RWPE2 (cell line): ENCODE measurements around the gene SLC6A4.

ENCODE experiments used
- ATAC-seq: fragments of 200-7000 bp; cut with Tn5 transposase; 3 replicates; pipeline ENCODE4 v1.9.1; 2021; ENCODE audit warnings: low read depth
- DNase-seq: peaks from one replicate; pipeline ENCODE4 v3.0.0-alpha.2; 2020; ENCODE audit warnings: low spot score
- H3K27ac ChIP-seq: fragments of 450-650 bp; 2 replicates; pipeline ENCODE4 v1.5.1; 2017; ENCODE audit warnings: mild to moderate bottlenecking; ENCODE audit not compliant: poor library complexity, severe bottlenecking
- H3K27me3 ChIP-seq: fragments of 250-450 bp; sonication (Bioruptor Pico); 2 replicates; pipeline ENCODE4 v1.5.1; 2021; ENCODE audit warnings: mild to moderate bottlenecking, moderate library complexity; ENCODE audit not compliant: insufficient read depth, poor library complexity, severe bottlenecking
- H3K36me3 ChIP-seq: fragments of 250-450 bp; sonication (Bioruptor Pico); 2 replicates; pipeline ENCODE4 v1.5.1; 2020; ENCODE audit warnings: low read depth, mild to moderate bottlenecking, moderate library complexity
- H3K4me1 ChIP-seq: fragments of 250-450 bp; sonication (Bioruptor Pico); 2 replicates; pipeline ENCODE4 v1.5.1; 2021; ENCODE audit warnings: mild to moderate bottlenecking, moderate library complexity; ENCODE audit not compliant: insufficient read depth, poor library complexity, severe bottlenecking
- H3K4me3 ChIP-seq: fragments of 250-450 bp; sonication (Bioruptor Pico); 2 replicates; pipeline ENCODE4 v1.5.1; 2021; ENCODE audit warnings: mild to moderate bottlenecking, moderate library complexity; ENCODE audit not compliant: severe bottlenecking
- H3K9me3 ChIP-seq: fragments of 250-450 bp; sonication (Bioruptor Pico); 2 replicates; pipeline ENCODE4 v1.5.1; 2021; ENCODE audit warnings: mild to moderate bottlenecking, moderate library complexity; ENCODE audit not compliant: severe bottlenecking
- TF ChIP-seq, protein P1 (sequence below): fragments of 450-650 bp; IDR thresholded peaks from one replicate; pipeline ENCODE4 v1.5.1; 2017; ENCODE audit warnings: mild to moderate bottlenecking, moderate library complexity; ENCODE audit not compliant: poor library complexity, severe bottlenecking

The SLC6A4 gene

DNA sequence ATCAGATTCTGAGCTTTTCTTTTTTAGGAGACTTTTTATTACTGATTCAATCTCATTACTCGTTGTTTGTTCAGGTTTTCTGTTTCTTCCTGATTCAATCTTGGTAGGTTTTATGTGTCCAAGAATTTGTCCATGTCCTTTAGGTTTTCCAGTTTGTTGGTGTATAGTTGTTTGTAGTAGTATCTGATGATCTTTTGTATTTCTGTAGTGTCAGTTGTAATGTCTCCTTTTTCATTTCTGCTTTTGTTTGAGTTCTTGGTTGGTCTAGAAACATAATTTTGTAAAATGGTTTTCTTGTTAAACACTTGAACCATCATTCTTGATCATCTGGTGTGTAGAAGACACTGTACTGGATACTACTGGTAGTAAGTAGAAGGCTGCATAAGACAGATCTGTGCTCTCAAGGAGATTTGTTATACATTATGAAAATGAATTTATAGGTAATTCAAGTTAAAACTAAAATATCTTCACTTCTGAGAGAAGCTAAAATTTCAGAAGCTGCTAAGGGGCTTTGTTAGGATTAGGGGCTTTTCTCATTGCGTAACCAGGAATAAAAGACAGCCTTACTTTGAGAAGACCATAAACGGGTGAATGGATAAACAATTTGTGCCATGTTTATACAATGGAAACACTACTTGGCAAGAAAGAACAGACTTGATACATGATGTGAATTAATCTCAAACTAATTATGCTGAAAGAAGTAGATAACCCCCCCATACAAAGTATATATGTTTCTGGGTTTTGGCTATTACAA lies 74.9 kb downstream of the SLC6A4 start:
- no peak for DNase-seq
- H3K4me1 ChIP-seq = no peaks in the 10 kb centered on the region
- H3K36me3 ChIP-seq = peaks cover 76% of the 10 kb centered on the region
- H3K4me3 ChIP-seq = no peak overlapping the region
- TF ChIP-seq, protein P1, sequence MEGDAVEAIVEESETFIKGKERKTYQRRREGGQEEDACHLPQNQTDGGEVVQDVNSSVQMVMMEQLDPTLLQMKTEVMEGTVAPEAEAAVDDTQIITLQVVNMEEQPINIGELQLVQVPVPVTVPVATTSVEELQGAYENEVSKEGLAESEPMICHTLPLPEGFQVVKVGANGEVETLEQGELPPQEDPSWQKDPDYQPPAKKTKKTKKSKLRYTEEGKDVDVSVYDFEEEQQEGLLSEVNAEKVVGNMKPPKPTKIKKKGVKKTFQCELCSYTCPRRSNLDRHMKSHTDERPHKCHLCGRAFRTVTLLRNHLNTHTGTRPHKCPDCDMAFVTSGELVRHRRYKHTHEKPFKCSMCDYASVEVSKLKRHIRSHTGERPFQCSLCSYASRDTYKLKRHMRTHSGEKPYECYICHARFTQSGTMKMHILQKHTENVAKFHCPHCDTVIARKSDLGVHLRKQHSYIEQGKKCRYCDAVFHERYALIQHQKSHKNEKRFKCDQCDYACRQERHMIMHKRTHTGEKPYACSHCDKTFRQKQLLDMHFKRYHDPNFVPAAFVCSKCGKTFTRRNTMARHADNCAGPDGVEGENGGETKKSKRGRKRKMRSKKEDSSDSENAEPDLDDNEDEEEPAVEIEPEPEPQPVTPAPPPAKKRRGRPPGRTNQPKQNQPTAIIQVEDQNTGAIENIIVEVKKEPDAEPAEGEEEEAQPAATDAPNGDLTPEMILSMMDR = no peak
- H3K27me3 ChIP-seq = no peaks in the 10 kb centered on the region
- no peak overlapping the region for H3K27ac ChIP-seq
- no peak for ATAC-seq
- H3K9me3 ChIP-seq = peaks cover 4% of the 10 kb centered on the region

DNA sequence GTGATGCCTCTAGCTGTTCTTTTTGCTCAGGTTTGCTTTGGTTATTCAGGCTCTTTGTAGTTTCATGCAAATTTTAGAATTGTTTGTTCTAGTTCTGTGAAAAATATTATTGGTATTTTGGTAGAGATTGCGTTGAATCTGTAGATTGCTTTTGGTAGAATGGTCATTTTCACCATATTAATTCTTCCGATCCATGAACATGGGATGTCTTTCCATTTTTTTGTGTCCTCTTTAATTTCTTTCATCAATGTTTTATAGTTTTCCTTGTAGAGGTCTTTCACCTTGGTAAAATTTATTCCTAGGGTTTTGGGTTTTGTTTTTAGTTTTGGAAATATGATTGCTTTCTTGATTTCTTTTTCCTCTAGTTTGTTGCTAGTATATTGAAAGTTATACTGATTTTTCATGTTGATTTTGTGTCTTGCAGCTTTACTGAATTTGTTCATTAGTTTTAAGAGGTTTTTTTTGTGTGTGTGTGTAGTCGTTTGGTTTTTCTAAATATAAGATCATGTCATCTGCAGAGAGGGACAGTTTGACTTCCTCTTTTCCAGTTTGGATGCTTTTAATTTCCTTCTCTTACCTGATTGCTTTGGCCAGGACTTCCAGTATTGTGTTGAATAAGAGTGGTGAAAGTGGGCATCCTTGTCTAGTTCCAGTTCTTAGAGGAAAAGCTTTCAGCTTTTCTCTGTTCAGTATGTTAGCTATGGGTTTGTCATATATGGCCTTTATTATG lies 76.4 kb downstream of the SLC6A4 start:
- Histone ChIP-seq H3K36me3 (peaks cover 74% of the 10 kb centered on the region), H3K9me3 (peaks cover 4% of the 10 kb centered on the region), H3K27me3 (no peaks in the 10 kb centered on the region), H3K4me3 (no peak overlapping the region), H3K27ac (no peak overlapping the region), H3K4me1 (no peaks in the 10 kb centered on the region)
- TF ChIP-seq, protein P1 = no peak
- DNase-seq (no peak), ATAC-seq (no peak)

DNA sequence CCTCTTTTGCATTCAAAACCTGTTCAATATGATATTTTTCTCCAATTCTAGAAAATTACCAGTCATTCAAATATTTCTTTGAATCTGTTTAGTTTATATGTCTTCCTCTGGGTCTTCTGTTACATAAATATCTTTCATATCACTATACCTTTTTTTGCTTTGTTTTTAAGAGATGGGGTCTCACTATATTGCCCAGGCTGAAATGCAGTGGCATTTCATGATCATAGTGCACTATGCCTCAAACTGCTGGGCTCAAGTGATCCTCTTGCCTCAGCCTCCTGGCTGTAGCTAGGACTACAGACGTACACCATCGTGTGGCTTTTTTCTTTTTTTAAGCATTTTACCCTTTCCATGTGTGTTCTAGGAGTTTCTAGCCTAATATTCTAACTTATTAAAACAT lies 80.1 kb downstream of the SLC6A4 start:
- DNase-seq = no peak
- no peak for ATAC-seq

DNA sequence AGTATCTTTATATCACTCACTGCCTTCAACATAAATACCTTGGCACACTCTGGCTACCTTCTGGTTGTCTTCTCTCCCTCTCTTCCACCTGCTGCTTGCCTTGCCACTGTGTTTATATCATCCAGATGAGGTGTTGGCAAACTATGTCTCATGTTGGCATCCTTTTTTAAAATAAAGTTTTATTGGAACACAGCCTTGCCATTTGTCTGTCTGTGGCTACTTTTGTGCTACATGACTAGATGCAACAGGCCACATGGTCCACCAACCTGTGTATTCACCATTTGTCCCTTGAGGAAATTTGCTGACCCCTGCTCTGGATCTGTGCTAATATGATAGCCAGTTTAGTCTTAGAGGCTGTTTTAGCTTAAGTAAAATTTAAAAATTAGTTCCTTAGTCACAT lies 82.0 kb downstream of the SLC6A4 start:
- Histone ChIP-seq H3K9me3 (no peaks in the 10 kb centered on the region), H3K27ac (no peak overlapping the region), H3K4me3 (no peak overlapping the region), H3K4me1 (no peaks in the 10 kb centered on the region), H3K36me3 (peaks cover 59% of the 10 kb centered on the region), H3K27me3 (no peaks in the 10 kb centered on the region)
- DNase-seq = no peak
- TF ChIP-seq, protein P1 = no peak
- ATAC-seq = no peak

More for the DNA sequence above, 80.1 kb downstream of the SLC6A4 start:
- peaks cover 4% of the 10 kb centered on the region for H3K9me3 ChIP-seq
- no peak overlapping the region for H3K27ac ChIP-seq
- H3K4me1 ChIP-seq = no peaks in the 10 kb centered on the region
- H3K4me3 ChIP-seq = no peak overlapping the region
- H3K36me3 ChIP-seq = peaks cover 71% of the 10 kb centered on the region
- TF ChIP-seq, protein P1 = no peak
- no peaks in the 10 kb centered on the region for H3K27me3 ChIP-seq

DNA sequence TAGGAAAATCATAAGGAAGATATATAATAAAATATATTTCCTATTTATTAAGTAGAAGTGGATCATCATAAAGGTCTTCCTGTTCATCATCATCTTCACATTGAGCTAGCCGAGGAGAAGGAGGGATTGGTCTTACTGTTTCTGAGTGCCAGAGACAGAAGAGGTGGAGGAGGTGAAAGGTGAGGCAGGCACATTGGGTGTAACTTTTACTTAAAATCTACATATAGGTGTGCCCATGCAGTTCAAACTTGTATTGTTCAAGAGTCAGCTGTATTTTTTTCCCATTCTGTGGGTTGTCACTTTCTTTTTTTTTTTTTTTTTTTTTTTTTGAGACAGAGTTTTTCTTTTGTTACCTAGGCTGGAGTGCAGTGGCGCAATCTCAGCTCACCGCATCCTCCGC lies 84.0 kb downstream of the SLC6A4 start:
- Histone ChIP-seq H3K27ac (no peak overlapping the region), H3K27me3 (no peaks in the 10 kb centered on the region), H3K36me3 (peaks cover 41% of the 10 kb centered on the region), H3K9me3 (no peaks in the 10 kb centered on the region), H3K4me1 (peaks cover 3% of the 10 kb centered on the region), H3K4me3 (no peak overlapping the region)
- TF ChIP-seq, protein P1 = no peak
- no peak for ATAC-seq
- DNase-seq = no peak
